Neural cell (in vitro differentiated cells): ENCODE measurements around the gene IHH.

Source experiments
- EP300 ChIP-seq: fragments of 450-650 bp; conservative IDR thresholded peaks from 2 replicates; pipeline ENCODE4 v1.6.1; 2014; ENCODE audit warnings: antibody characterized with exemption, mild to moderate bottlenecking, moderate library complexity; ENCODE audit not compliant: poor library complexity, severe bottlenecking
- MXI1 ChIP-seq: fragments of 450-650 bp; conservative IDR thresholded peaks from 2 replicates; pipeline ENCODE4 v1.6.1; 2014; ENCODE audit warnings: antibody characterized with exemption, mild to moderate bottlenecking; ENCODE audit not compliant: poor library complexity, severe bottlenecking
- POLR2AphosphoS5 ChIP-seq: IDR thresholded peaks from 2 replicates; pipeline ENCODE4 v1.6.1; 2012
- RAD21 ChIP-seq: fragments of 450-650 bp; conservative IDR thresholded peaks from 2 replicates; pipeline ENCODE4 v1.6.1; 2014; ENCODE audit warnings: antibody characterized with exemption, mild to moderate bottlenecking, moderate library complexity
- TF ChIP-seq, protein P1 (sequence below): fragments of 450-650 bp; IDR thresholded peaks from 2 replicates; pipeline ENCODE4 v1.5.1; 2014; ENCODE audit warnings: antibody characterized with exemption, mild to moderate bottlenecking, moderate library complexity; ENCODE audit not compliant: poor library complexity, severe bottlenecking

DNA sequence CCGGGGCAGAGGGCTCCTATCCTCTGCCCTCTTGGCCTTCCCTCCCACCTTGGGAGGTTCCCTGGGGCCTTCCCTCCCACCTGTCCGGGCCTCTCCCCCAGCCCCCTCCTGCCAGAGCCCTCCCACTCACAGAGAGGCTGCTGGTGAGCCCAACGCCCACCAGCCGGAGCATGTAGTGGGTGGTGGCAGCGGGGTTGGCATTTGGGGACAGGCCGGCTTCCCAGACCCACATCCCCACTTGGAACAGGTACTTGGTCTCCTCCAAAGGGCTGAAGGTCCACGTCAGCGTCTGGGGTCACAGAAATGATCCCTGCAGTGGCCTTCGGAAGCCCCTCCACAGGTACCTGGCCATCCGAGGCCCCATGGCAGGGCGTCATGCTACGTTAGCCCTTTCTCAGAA lies 38.7 kb downstream of the IHH start:
- TF ChIP-seq, protein P1, sequence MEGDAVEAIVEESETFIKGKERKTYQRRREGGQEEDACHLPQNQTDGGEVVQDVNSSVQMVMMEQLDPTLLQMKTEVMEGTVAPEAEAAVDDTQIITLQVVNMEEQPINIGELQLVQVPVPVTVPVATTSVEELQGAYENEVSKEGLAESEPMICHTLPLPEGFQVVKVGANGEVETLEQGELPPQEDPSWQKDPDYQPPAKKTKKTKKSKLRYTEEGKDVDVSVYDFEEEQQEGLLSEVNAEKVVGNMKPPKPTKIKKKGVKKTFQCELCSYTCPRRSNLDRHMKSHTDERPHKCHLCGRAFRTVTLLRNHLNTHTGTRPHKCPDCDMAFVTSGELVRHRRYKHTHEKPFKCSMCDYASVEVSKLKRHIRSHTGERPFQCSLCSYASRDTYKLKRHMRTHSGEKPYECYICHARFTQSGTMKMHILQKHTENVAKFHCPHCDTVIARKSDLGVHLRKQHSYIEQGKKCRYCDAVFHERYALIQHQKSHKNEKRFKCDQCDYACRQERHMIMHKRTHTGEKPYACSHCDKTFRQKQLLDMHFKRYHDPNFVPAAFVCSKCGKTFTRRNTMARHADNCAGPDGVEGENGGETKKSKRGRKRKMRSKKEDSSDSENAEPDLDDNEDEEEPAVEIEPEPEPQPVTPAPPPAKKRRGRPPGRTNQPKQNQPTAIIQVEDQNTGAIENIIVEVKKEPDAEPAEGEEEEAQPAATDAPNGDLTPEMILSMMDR, result no peak
- TF ChIP-seq RAD21 (no peak), POLR2AphosphoS5 (no peak), MXI1 (no peak), EP300 (no peak)
